IPS DF 4.7 (cell line): ENCODE measurements around the gene KCNQ4.

Source experiments
- DNase-seq: peaks from one replicate; pipeline ENCODE4 v3.0.0-alpha.2; 2013; ENCODE audit warnings: low spot score; ENCODE audit errors: extremely low read depth

Gene KCNQ4

GRCh38 chr1:40887652-40888051, 104.1 kb downstream of the KCNQ4 start:
- no peak for DNase-seq
